H9 (cell line): ENCODE data around the gene CD27. TPM values are rescaled to one million over a fixed set of nuclear protein-coding genes. Genes with fewer than 3 reads are reported as not detected.

ENCODE experiments used
- DNase-seq: peaks from one replicate; pipeline ENCODE4 v3.0.0-alpha.2; 2017
- H2AFZ ChIP-seq: one replicate; pipeline ENCODE4 v1.6.1; 2013; ENCODE audit warnings: mild to moderate bottlenecking, low read length, control low read depth, moderate library complexity
- H2AK5ac ChIP-seq: 2 replicates; pipeline ENCODE4 v1.6.1; 2013; ENCODE audit warnings: low read length, control low read depth, mixed read lengths; ENCODE audit not compliant: insufficient read length
- H2BK120ac ChIP-seq: one replicate; pipeline ENCODE4 v1.6.1; 2013; ENCODE audit warnings: low read depth, mild to moderate bottlenecking, low read length, control low read depth, inconsistent platforms; ENCODE audit not compliant: poor library complexity, severe bottlenecking
- H2BK12ac ChIP-seq: 2 replicates; pipeline ENCODE4 v1.6.1; 2013; ENCODE audit warnings: low read length, control low read depth, mixed read lengths, low read depth; ENCODE audit not compliant: insufficient read length
- H2BK15ac ChIP-seq: 2 replicates; pipeline ENCODE4 v1.6.1; 2013; ENCODE audit warnings: low read depth, low read length, control low read depth
- H2BK20ac ChIP-seq: one replicate; pipeline ENCODE4 v1.6.1; 2013; ENCODE audit warnings: low read depth, mild to moderate bottlenecking, low read length, control low read depth, inconsistent platforms; ENCODE audit not compliant: poor library complexity, severe bottlenecking
- H2BK5ac ChIP-seq: 2 replicates; pipeline ENCODE4 v1.6.1; 2013; ENCODE audit warnings: low read length, control low read depth, mixed read lengths; ENCODE audit not compliant: insufficient read length
- H3K14ac ChIP-seq: 2 replicates; pipeline ENCODE4 v1.6.1; 2013; ENCODE audit warnings: low read length, control low read depth; ENCODE audit not compliant: insufficient read depth
- H3K18ac ChIP-seq: 2 replicates; pipeline ENCODE4 v1.6.1; 2013; ENCODE audit warnings: low read depth, mild to moderate bottlenecking, mixed read lengths, low read length, control low read depth; ENCODE audit not compliant: insufficient read length
- H3K23ac ChIP-seq: 2 replicates; pipeline ENCODE4 v1.6.1; 2013; ENCODE audit warnings: low read length, control low read depth, mixed read lengths, low read depth; ENCODE audit not compliant: insufficient read length
- H3K23me2 ChIP-seq: 2 replicates; pipeline ENCODE4 v1.6.1; 2013; ENCODE audit warnings: low read depth, mild to moderate bottlenecking, mixed read lengths, low read length, control low read depth; ENCODE audit not compliant: insufficient read length, poor library complexity, severe bottlenecking
- H3K27ac ChIP-seq: 2 replicates; pipeline ENCODE4 v1.5.1; 2013; ENCODE audit warnings: low read length, control low read depth, mixed read lengths, low read depth; ENCODE audit not compliant: insufficient read length
- H3K27me3 ChIP-seq: 2 replicates; pipeline ENCODE4 v1.6.1; 2013; ENCODE audit warnings: low read length, control low read depth, inconsistent platforms; ENCODE audit not compliant: insufficient read depth
- H3K4ac ChIP-seq: 2 replicates; pipeline ENCODE4 v1.6.1; 2013; ENCODE audit warnings: low read depth, mild to moderate bottlenecking, control low read depth, inconsistent platforms, low read length, moderate library complexity
- H3K4me1 ChIP-seq: 2 replicates; pipeline ENCODE4 v1.6.1; 2013; ENCODE audit warnings: low read length, control low read depth, inconsistent platforms; ENCODE audit not compliant: insufficient read depth
- H3K4me2 ChIP-seq: 2 replicates; pipeline ENCODE4 v1.6.1; 2013; ENCODE audit warnings: low read length, control low read depth, mixed read lengths; ENCODE audit not compliant: insufficient read length, insufficient read depth
- H3K56ac ChIP-seq: 2 replicates; pipeline ENCODE4 v1.6.1; 2013; ENCODE audit warnings: low read depth, mild to moderate bottlenecking, mixed read lengths, low read length, control low read depth; ENCODE audit not compliant: insufficient read length
- H3K79me1 ChIP-seq: 2 replicates; pipeline ENCODE4 v1.6.1; 2013; ENCODE audit warnings: low read depth, mild to moderate bottlenecking, moderate library complexity, low read length, control low read depth, inconsistent platforms; ENCODE audit not compliant: insufficient read depth, poor library complexity, severe bottlenecking
- H3K79me2 ChIP-seq: 2 replicates; pipeline ENCODE4 v1.6.1; 2013; ENCODE audit warnings: low read length, control low read depth, inconsistent platforms; ENCODE audit not compliant: insufficient read depth
- H3K9ac ChIP-seq: 2 replicates; pipeline ENCODE4 v1.6.1; 2013; ENCODE audit warnings: low read length, control low read depth, mixed read lengths; ENCODE audit not compliant: insufficient read length; ENCODE audit errors: extremely low read depth
- H3K9me3 ChIP-seq: one replicate; pipeline ENCODE4 v1.6.1; 2013; ENCODE audit warnings: low read depth, low read length, inconsistent platforms; ENCODE audit not compliant: control insufficient read depth
- H3T11ph ChIP-seq: one replicate; pipeline ENCODE4 v1.6.1; 2013; ENCODE audit warnings: mild to moderate bottlenecking, low read length, control low read depth, inconsistent platforms
- H4K20me1 ChIP-seq: one replicate; pipeline ENCODE4 v1.6.1; 2013; ENCODE audit not compliant: control insufficient read depth, insufficient read length, insufficient read depth
- H4K5ac ChIP-seq: 2 replicates; pipeline ENCODE4 v1.6.1; 2013; ENCODE audit warnings: low read depth, mild to moderate bottlenecking, mixed read lengths, low read length, control low read depth; ENCODE audit not compliant: insufficient read length
- H4K8ac ChIP-seq: replicated peaks from 2 replicates; pipeline ENCODE4 v1.6.1; 2013; ENCODE audit warnings: low read length, control low read depth, mixed read lengths, low read depth; ENCODE audit not compliant: insufficient read length
- H4K91ac ChIP-seq: 2 replicates; pipeline ENCODE4 v1.6.1; 2013; ENCODE audit warnings: low read depth, mild to moderate bottlenecking, moderate library complexity, mixed read lengths, low read length, control low read depth; ENCODE audit not compliant: insufficient read length
- H3K27ac Mint-ChIP-seq, 3 experiments: 2 replicates in 2 of 3; 3 replicates in 1 of 3; pipeline ENCODE4 v1.8.0; 2020 to 2021; ENCODE audit warnings: mixed read lengths in 3 of 3, mild to moderate bottlenecking in 1 of 3, moderate library complexity in 1 of 3
- H3K27me3 Mint-ChIP-seq: 2 replicates; pipeline ENCODE4 v1.8.0; 2021; ENCODE audit warnings: low read depth, mild to moderate bottlenecking, moderate library complexity, mixed read lengths
- H3K36me3 Mint-ChIP-seq, 3 experiments: 2 replicates in 2 of 3; 3 replicates in 1 of 3; pipeline ENCODE4 v1.8.0; 2020 to 2021; ENCODE audit warnings: low read depth in 3 of 3, mixed read lengths in 3 of 3; ENCODE audit not compliant: insufficient read depth in 1 of 3
- H3K4me1 Mint-ChIP-seq, 2 experiments: 2 replicates each; pipeline ENCODE4 v1.8.0; 2020; ENCODE audit warnings: mixed read lengths in 2 of 2
- H3K4me3 Mint-ChIP-seq, 2 experiments: 2 replicates in 1 of 2; 3 replicates in 1 of 2; pipeline ENCODE4 v1.8.0; 2020 to 2021; ENCODE audit warnings: mild to moderate bottlenecking in 2 of 2, mixed read lengths in 2 of 2, moderate library complexity in 1 of 2
- H3K9me3 Mint-ChIP-seq, 2 experiments: 2 replicates in 1 of 2; 3 replicates in 1 of 2; pipeline ENCODE4 v1.8.0; 2020; ENCODE audit warnings: mild to moderate bottlenecking in 2 of 2, mixed read lengths in 2 of 2, moderate library complexity in 1 of 2
- CTCF ChIP-seq: fragments of 200-600 bp; sonication (generic); conservative IDR thresholded peaks from 3 replicates; pipeline ENCODE4 v1.8.0; 2021; ENCODE audit warnings: antibody characterized with exemption, mild to moderate bottlenecking
- WGBS: extraction: QIAGEN DNeasy Blood & Tissue Kit; methylation state at CpG from one replicate; pipeline ENCODE4 v1.1.7; 2013; ENCODE audit warnings: missing lambda C conversion rate, low lambda C conversion rate, mixed read lengths; ENCODE audit not compliant: insufficient read length; ENCODE audit errors: extremely low coverage; 5-methylcytosine and 5-hydroxymethylcytosine counted together
- total RNA-seq: library from RNA; stranded (reverse); gene quantifications from 2 replicates; pipeline ENCODE4 v1.2.1, GENCODE V29; 2021

The CD27 gene
- total RNA-seq, 1 experiment from 2014 or later = 0.37 TPM

GRCh38 chr12:6500466-6500865 lies 55.7 kb downstream of the CD27 start:
- H3K23ac ChIP-seq = no peak overlapping the region
- no peak overlapping the region for H2BK120ac ChIP-seq
- H4K20me1 ChIP-seq = no peaks in the 10 kb centered on the region
- Mint-ChIP-seq H3K27ac (no peak overlapping the region), H3K36me3 (peaks cover 21 to 50% (median 47%) of the 10 kb centered on the region in 3 experiments; a peak in 6 of 7 replicates), H3K4me1 (peaks cover 4 to 7% of the 10 kb centered on the region in 2 experiments), H3K4me3 (no peak overlapping the region), H3K27me3 (no peaks in the 10 kb centered on the region), H3K9me3 (no peaks in the 10 kb centered on the region)
- no peak overlapping the region for H4K8ac ChIP-seq
- H3K14ac ChIP-seq = no peak overlapping the region
- no peak for TF ChIP-seq CTCF
- no peak overlapping the region for H3K18ac ChIP-seq
- no peaks in the 10 kb centered on the region for H3K9me3 ChIP-seq
- no peak overlapping the region for H3K4me2 ChIP-seq
- peaks cover 16% of the 10 kb centered on the region for H3K79me1 ChIP-seq
- H3K23me2 ChIP-seq = no peaks in the 10 kb centered on the region
- H3K79me2 ChIP-seq = peaks cover 5% of the 10 kb centered on the region; the same call in 1 of the 2 replicates
- no peak overlapping the region for H2AFZ ChIP-seq
- H2BK5ac ChIP-seq = no peak overlapping the region
- H3K9ac ChIP-seq = no peak overlapping the region
- no peak overlapping the region for H3K56ac ChIP-seq
- no peak overlapping the region for H4K5ac ChIP-seq
- no peak overlapping the region for H3T11ph ChIP-seq
- H2AK5ac ChIP-seq = no peak overlapping the region
- no peak overlapping the region for H4K91ac ChIP-seq
- no peaks in the 10 kb centered on the region for H3K4me1 ChIP-seq
- no peak for DNase-seq
- no peak overlapping the region for H2BK12ac ChIP-seq
- no peak overlapping the region for H3K4ac ChIP-seq
- no CpG with 5 or more reads among the region's 2 CpGs for WGBS
- no peaks in the 10 kb centered on the region for H3K27me3 ChIP-seq
- no peak overlapping the region for H2BK15ac ChIP-seq
- no peak overlapping the region for H2BK20ac ChIP-seq
- H3K27ac ChIP-seq = no peak overlapping the region

Other genes starting within 250 kb of the CD27 start
- 131 and 132 TPM in 2 replicates for gene CD9, start 244.6 kb upstream of the CD27 start, total RNA-seq
- gene PLEKHG6, start 134.3 kb upstream of the CD27 start, total RNA-seq = 17.7 and 20.0 TPM in 2 replicates
- gene TNFRSF1A, start 102.9 kb upstream of the CD27 start, total RNA-seq = 55.9 and 59.9 TPM in 2 replicates
- gene SCNN1A, start 69.4 kb upstream of the CD27 start, total RNA-seq = 104 and 111 TPM in 2 replicates
- gene LTBR, start 60.8 kb upstream of the CD27 start, total RNA-seq = 3.4 and 4.8 TPM in 2 replicates
- gene TAPBPL, start 7.1 kb downstream of the CD27 start, total RNA-seq = 1.4 and 2.3 TPM in 2 replicates
- 10.3 TPM in 2 replicates for gene VAMP1, start 25.7 kb downstream of the CD27 start, total RNA-seq
- gene MRPL51, start 48.3 kb downstream of the CD27 start, total RNA-seq = 321 and 329 TPM in 2 replicates
- gene NCAPD2, start 49.1 kb downstream of the CD27 start, total RNA-seq = 105 and 114 TPM in 2 replicates
- 4,581 and 4,651 TPM in 2 replicates for gene GAPDH, start 89.6 kb downstream of the CD27 start, total RNA-seq
- gene IFFO1, start 111.1 kb downstream of the CD27 start, total RNA-seq = 16.3 and 17.9 TPM in 2 replicates
- 136 and 137 TPM in 2 replicates for gene NOP2, start 123.3 kb downstream of the CD27 start, total RNA-seq
- gene CHD4, start 162.4 kb downstream of the CD27 start, total RNA-seq = 334 and 346 TPM in 2 replicates
- 0.22 TPM in 2 replicates for gene LPAR5, start 191.0 kb downstream of the CD27 start, total RNA-seq
- 1.3 and 1.9 TPM in 2 replicates for gene ACRBP, start 202.5 kb downstream of the CD27 start, total RNA-seq
- 20.1 TPM in 2 replicates for gene ING4, start 218.2 kb downstream of the CD27 start, total RNA-seq
- gene ZNF384, start 244.4 kb downstream of the CD27 start, total RNA-seq = 83.5 and 88.0 TPM in 2 replicates